GM18519 (cell line): ENCODE results near the gene OSGEP.
"Not testable (repeated sequence)": the region's sequence is repeated elsewhere in the genome, so short reads cannot be mapped to it uniquely, and the experiment has no call there.

Experiments
- ATAC-seq: cut with Tn5 transposase; IDR thresholded peaks from one replicate; pipeline ENCODE4 v1.9.1; 2021; ENCODE audit warnings: mild to moderate bottlenecking, moderate library complexity; ENCODE audit not compliant: unreplicated experiment, low FRiP score

OSGEP gene

DNA sequence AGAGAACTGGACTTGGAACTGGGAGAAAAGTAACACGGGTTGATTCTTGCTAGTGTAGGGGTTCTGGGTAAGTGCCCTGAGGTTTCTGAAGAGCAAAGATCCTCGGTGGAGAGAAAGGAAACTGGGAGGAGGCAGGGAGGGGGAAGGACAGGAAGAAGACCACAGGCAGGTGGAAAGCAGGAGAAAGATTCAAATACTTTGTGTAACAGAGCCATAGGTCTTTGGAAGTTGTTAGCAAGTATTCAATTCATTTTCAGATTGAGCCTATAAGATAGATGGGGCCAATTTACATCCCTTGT, 15.9 kb upstream of the OSGEP start:
- no peak for ATAC-seq

DNA sequence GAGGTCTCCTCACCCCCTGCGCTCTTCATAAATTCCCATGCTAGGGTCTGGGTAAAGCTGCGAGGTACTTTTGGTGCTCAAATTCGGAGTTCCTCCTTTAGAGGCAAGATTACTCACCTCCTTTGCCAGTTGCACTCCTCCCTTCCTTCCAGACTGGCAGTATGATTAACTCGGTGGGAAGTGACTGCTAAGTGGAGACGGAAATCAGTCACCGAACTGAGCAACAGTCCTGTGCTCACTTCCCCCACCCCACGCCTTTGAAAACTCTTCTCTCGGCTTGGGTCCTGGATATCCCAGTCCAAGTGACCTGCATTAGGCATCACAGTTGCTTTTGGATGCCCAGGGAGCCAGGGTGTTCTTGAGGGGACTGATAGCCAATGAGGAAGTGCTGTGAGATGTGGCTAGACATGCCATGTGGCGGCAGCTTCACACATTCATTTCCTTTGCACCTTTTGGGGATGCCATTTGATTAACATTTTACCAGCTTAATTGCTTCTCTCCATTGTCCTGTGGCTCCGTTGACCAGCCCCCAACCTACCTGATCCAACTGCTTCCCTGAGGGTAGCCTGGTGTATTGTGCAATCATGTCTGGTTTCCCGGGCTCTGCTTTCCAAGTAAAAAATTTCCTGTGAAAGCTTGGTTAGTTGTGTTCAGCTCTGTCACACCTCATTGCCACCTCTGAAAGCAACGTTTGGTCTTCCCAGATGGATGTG, 15.4 kb upstream of the OSGEP start:
- ATAC-seq: peak; percentile 19

DNA sequence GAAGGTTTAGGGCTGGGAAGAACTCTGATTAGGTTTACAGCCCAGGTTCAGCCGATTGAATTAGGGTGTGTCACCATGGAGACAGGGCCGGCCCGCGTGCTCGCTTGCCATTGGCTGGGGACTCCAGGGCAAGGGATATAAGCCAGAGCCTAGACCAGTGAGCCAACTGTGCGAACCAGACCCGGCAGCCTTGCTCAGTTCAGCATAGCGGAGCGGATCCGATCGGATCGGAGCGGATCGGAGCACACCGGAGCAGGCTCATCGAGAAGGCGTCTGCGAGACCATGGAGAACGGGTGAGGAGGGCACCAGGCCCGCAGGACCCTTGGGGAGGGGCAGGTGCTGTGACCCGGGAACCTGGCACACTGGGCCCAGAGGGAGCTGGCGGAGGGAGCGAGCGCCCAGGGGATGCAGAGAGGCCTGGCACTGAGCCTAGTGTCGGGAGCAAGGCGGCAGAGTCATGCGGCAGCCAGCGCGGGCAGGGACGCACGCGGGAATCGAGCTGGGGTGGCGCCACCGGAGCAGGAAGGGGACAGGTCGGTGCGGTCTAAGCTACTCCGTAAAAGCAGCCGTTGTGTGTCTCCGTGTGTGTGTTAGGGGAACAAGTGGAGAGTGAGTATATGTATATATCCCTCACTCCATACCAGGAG, 14.8 kb upstream of the OSGEP start, which contains the start of gene PNP:
TSS of gene PNP (plus strand) at position 165 of the 648 bp plus-strand sequence. CDS start at position 284, 119 bp downstream.
- ATAC-seq: peak; percentile 93

DNA sequence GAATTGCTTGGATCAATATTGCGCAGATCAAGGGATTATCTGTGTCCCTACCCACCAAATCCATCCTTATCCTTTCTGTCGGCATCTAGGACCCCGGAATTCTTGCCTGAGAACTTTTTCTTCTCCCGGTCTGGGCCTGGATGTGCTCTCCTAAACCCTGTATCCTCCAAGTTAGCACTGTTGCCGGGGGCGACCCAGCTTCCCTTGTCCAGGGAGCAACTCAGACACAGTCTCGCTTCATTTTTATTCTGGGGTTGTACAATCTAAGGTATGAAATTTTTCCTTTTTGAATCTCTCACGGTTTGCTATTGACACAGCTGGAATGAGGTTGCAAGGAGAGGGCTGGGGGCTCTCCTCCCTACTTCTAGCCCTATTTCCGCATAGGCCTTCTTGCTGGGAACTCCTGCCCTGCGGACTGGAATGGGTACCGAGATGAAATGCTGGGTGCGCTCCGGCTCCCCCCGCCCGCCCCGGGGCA, 14.2 kb upstream of the OSGEP start:
- ATAC-seq: no peak

DNA sequence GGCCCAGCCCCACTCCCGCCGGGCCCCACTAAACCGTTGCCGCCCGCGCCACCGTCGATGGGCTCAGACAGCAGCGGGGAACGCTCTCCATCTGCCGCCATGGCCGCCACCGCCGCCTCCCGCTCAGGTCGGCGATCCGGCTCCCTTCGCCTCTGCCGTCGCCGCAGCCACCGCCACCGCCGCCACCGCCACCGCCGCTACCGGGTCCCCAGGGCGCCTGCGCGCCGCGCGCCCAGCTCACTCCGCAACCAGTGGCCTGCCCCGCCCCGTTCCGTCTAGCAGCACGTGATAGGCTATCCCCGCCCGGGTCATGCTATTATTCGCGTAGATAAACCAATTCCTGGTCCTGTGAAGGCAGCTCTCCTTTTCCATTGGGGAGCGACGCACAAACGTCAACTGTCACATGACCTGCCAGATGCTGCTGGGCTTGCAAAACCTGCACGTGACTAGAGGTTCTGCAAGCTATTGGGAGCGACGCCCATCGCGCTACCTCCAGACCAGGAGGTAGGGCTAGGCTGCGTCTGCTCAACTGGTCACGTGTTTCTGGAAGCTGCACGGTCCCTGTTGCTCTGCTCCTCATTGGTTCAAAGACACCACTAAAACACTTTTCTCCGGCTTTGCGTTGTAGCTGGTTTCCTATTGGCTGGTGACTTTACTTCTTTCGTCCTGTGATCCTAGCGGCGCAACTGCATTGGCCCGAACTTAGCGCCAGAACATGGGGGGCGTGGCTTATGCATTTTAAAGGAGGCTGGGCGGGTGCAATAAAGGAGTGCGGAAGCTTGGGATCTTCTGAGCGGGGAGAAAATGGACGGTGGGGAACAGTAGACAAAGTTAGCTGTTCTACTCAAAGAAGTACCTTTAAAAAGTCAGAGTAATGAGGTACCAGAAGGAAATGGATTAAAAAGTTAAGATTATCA, 6.9 kb upstream of the OSGEP start, which contains the start of gene PIP4P1:
TSS of gene PIP4P1 (minus strand) at position 210 of the 917 bp plus-strand sequence. CDS start at position 101, 109 bp downstream.
- ATAC-seq: peak; percentile 90

DNA sequence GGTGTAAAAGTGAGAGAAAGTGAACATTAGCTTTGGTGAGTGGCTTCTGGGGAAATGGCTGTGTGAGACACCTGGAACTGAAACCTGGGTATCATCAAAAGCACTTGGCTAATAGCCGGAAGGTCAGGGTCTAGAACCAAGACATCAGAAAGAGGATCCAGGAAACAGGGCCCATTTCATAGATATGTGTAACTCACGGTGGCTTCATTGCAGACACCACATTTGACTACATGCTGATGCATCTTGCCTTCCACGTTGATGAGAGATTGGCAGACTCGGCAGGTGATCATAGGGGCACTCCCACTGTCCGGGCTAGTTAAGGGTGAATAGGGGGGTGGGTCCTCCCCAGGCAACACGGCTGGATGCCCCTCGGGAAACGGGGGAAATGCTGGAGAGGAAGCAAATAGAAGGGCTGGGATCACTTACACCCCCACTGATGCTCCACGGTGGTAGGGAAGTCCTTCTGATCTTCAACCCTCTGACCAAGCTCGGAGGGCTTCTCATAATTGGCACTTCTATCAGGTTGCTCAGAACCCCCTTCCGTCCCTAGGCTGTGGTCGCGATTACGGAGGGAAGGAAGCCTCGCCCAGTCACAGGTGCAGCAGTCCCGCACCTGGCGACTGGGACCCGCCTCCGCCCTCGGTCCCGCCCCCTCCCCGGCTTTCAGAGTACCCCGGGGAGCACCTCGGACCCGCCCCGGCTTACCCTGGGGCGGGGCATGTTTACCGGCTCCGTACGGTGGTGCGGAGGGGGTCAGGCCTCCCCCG, 6.0 kb upstream of the OSGEP start:
- no peak for ATAC-seq

DNA sequence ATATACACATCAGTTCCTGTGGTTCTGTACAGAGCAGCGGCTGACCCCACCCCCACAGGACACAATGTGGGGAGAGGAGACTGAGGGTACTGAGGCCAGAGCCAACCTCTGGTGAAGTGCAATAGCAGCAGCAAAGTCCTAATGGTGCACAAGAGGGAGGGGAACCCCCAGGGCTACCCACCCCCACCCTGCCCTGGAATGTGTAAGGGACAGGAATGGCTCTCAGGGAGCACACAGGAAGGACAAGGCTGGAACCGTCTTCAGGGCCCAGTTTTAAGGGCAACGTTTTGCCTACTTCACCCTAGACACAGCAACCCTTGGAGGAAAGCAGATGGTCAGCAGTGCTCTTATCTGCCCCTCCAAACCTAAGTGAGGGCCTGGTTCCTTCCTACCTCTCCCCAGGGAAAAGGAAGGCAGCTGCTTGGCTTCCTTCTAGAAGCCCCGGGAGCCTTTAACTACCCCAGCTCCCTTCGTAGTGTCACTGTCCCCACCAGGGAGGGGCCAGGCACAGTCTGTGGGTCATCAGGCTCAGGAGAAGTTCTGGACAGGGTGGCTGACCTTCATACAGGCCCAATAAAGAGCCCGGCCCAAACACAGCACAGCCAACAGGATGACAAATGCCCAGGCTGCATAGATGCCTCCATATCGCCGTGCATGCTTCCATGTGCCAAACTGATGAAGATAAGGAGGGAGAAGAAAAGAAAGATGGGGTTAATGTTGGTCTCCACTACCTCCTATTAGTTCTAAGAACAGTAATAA, 3.6 kb upstream of the OSGEP start:
- ATAC-seq: no peak

DNA sequence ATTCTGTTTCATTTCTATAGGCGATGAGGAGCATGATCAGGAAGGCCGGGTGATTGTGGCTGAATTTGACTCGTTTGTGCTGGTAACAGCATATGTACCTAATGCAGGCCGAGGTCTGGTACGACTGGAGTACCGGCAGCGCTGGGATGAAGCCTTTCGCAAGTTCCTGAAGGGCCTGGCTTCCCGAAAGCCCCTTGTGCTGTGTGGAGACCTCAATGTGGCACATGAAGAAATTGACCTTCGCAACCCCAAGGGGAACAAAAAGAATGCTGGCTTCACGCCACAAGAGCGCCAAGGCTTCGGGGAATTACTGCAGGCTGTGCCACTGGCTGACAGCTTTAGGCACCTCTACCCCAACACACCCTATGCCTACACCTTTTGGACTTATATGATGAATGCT, 2.4 kb upstream of the OSGEP start:
- ATAC-seq: no peak

DNA sequence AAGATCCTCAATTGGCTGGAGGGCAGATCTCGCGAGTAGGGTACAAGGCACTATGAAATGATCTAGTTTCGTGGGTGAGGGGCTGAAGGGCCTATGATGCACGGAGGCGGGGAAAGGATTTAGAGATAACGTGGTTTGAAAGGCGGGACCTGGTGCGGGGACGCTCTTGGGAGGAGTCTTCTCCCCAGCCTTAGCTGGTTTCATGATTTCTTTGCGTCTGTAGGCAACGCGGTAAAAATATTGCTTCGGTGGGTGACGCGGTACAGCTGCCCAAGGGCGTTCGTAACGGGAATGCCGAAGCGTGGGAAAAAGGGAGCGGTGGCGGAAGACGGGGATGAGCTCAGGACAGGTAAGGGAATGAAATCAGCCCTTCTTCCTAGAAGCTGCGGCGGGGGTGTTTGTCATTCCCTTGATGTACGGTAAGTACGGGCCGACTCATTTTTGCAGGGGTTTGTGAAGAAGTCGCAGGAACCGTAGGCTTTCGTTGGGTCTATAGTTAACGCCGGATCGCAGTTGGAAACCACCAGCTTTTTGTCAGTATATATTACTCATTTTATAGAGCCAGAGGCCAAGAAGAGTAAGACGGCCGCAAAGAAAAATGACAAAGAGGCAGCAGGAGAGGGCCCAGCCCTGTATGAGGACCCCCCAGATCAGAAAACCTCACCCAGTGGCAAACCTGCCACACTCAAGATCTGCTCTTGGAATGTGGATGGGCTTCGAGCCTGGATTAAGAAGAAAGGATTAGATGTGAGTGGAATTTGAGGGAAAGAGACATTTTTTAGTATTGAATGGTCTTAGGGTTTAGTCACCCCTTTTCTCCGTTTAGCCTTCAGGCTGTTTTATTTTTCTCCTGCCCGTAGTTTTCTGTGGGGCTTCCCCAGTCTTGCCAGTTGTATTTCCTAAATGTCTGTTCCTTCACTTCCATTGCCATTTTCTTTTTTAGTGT, 1.0 kb upstream of the OSGEP start:
- ATAC-seq: peak; percentile 30

DNA sequence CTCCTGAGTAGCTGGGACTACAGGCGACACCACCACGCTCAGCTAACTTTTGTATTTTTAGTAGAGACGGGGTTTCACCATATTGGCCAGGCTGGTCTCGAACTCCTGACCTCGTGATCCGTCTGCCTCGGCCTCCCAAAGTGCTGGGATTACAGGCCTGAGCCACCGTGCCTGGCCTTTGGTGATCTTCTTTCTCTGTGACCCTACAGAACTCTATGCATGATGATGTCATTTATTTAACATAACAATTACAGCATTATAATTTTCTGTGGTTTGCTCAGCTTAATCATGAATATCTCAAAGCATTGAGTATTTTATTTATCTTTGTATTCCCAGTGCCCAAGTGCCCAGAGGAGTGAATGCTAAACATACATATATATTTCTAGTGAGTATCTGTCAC, 1.8 kb downstream of the OSGEP start:
- not testable (repeated sequence) for ATAC-seq

DNA sequence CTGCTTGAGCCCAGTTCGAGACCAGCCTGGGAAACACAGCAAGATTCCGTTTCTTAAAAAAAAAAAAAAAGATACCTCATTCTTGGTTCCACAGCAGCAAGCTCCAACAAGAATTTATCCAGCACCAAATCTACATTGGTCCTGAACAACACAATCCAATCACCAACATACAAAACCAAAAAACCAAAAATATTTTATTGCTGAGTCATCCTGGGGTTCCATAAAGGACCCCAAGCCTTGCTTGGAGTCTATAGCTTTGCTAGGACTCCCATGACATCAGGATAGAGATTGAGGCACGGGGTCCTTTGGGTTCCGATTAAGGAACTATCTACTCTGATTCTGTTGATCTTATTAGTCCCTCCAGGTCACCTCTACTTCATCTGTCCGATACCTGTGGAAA, 7.7 kb downstream of the OSGEP start:
- ATAC-seq: no peak

DNA sequence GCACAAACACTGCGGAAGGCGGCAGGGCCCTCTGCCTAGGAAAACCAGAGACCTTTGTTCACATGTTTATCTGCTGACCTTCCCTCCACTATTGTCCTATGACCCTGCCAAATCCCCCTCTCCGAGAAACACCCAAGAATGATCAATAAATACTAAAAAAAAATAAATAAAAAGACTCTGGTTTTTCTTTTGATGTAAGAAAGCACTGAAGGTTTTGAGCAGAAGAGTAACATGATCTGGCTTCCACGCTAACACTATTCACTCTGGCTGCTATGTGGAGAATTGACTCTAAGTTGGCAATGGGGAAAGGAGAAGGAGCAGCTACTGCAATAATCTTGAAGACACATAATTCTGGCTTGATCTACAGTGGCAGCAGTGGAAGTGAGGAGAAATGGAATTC, 11.0 kb downstream of the OSGEP start:
- not testable (repeated sequence) for ATAC-seq

DNA sequence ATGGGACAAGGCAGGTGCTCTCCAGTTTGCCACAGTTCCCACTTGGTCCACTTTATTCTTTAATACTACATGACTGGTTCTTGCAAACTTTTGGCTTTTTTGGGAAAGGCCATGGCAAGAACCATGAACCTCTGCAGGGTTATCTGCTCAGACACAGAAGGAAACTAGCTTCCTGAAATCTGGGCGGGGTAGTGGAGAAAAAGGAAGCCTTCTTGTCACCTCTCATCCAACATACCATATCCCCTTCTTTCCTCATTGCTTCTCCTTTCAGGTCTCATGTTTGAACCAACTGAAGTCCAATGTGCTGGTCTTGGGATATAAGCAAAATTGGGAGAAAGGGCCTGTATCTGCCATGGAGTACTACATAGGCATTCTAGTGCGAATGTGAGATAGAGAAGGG, 13.2 kb downstream of the OSGEP start:
- ATAC-seq: no peak

DNA sequence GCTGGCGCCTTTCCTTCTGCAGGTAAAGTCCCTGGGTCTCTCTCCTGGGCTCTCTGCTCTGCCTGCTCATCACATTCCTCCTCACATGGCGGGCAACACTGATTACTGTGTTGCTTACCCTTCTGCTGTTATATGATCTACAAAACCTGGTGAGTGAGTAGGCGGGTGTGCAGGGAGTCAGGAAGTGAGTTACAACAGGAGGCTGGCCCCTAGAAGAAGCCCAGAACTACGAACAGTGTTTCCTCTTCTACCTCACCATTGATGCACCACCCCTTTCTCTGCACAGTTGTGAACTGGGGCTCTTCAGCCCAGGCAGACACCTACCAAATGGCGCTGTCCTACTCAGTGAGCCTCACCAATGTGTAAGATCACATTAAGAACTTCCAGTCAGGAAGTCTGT, 13.7 kb downstream of the OSGEP start:
- ATAC-seq: no peak

DNA sequence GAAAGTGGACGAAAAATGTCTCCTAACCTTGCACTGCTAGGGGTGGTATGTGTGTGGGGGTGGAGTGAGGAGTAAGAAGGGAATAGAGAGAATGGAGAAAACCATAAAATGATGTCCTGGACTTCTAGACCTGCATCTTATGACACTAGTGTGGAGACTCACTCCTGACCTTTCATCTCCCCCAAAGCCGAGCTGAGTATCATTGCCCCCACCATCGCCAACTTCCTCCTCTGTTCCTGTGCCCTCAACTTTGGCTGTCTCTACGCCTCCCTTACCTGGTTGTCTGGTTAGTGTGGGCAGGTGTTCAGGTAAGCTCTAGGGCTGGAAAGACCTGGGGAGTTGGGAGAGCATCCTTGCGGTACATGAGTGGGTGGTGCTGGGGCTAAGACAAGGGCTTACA, 14.1 kb downstream of the OSGEP start:
- ATAC-seq: no peak

DNA sequence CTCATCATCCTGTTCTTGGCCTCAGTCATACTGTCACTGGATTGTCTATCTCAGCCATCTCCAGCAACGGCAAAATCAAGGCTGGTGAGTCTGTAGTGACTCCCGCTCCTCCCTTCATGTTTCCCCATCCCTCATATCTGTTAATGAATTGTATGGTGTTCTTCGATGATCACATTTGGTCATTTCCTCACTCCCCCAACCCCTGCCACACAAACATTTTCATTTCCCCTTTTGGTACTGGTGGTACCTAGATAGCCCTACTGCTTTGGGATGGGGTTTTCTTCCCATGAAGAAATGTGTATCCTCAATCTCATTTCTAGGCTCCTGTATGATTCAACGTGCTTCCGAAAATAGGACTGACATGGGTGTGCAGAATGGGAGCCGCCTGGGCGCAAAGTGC, 15.9 kb downstream of the OSGEP start:
- ATAC-seq: no peak

DNA sequence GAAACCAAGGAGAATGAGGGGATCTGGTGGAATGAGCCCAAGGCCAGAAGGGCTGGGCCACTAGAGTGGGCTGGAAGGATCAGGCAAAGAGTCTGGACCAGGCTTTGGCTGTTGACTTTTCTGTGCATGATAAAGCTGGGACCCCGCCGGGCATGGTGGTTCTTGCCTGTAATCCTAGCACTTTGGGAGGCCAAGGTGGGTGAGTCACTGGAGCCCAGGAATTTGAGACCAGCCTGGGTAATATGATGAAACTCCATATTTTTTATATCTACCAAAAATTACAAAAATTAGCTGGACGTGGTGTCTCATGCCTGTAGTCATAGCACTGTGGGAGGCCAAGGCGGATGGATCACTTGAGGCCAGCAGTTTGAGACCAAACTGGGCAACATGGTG, 18.3 kb downstream of the OSGEP start:
- no peak for ATAC-seq

DNA sequence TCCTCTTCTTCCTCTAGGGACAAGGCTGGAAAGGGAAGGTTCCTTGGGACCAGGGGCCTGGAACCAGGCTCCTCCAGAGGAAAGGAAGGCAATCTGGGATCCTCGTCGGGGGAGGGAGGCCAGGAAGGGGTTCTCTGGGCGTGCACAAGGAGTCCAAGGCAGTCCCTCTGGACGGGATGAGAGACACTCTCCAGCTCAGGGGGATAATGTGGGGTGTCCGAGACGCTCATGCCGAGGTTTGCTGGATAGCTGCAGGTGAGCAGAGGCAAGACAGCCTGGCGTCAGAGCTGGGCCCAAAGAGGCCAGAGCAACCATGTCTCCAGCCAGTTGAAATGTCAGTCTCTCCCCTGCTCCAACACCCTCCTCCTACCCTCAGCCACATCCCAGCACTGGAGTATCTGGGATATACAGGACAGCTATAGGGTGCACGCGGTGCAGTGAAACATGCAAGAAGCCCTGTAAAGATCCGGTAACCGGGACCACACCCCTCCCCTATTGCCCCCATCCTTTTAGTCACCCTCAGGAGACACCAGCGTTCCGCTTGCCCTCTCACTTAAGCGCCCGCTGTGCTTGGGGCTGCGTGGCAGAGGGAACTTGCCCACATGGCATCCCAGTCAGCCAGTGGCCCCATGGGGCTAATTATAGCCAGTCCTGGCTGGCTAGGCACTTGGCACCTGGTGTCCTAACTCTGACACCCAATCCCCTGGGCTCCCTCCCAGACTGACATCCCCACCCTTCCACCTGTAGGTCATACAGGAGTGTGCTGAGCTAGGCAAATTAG, 18.8 kb downstream of the OSGEP start, which contains the start of gene KLHL33:
TSS of gene KLHL33 (minus strand) at position 585 of the 781 bp plus-strand sequence. CDS start at position 230, 355 bp downstream.
- no peak for ATAC-seq
